H1 (cell line): ENCODE measurements around the gene SAMM50.

Source experiments
- EP300 ChIP-seq, 2 experiments: IDR thresholded peaks; 1 replicate in 1 of 2; 2 replicates in 1 of 2; pipeline ENCODE4 v1.6.1; 2011 to 2012; ENCODE audit warnings: low read depth in 2 of 2, low read length in 2 of 2, mild to moderate bottlenecking in 2 of 2, borderline replicate concordance in 1 of 2, inconsistent platforms in 1 of 2, moderate library complexity in 1 of 2
- EZH2 ChIP-seq: fragments of 200-600 bp; sonication (generic); IDR thresholded peaks from 2 replicates; pipeline ENCODE4 v1.7.1; 2012; ENCODE audit warnings: low read depth, mild to moderate bottlenecking, moderate library complexity, low read length, inconsistent platforms; ENCODE audit not compliant: severe bottlenecking
- POLR2A ChIP-seq, 2 experiments: IDR thresholded peaks; 1 replicate in 1 of 2; 2 replicates in 1 of 2; pipeline ENCODE4 v1.6.1; 2011; ENCODE audit warnings: low read depth in 2 of 2, low read length in 2 of 2, mild to moderate bottlenecking in 2 of 2; ENCODE audit errors: control extremely low read depth in 1 of 2
- POLR2AphosphoS5 ChIP-seq: IDR thresholded peaks from 2 replicates; pipeline ENCODE4 v1.6.1; 2011; ENCODE audit warnings: low read depth, low read length
- SP1 ChIP-seq: IDR thresholded peaks from 2 replicates; pipeline ENCODE4 v1.6.1; 2011; ENCODE audit warnings: low read depth, low read length
- TF ChIP-seq, protein P1 (sequence below): IDR thresholded peaks from 2 replicates; pipeline ENCODE4 v1.6.1; 2012; ENCODE audit warnings: inconsistent platforms

DNA sequence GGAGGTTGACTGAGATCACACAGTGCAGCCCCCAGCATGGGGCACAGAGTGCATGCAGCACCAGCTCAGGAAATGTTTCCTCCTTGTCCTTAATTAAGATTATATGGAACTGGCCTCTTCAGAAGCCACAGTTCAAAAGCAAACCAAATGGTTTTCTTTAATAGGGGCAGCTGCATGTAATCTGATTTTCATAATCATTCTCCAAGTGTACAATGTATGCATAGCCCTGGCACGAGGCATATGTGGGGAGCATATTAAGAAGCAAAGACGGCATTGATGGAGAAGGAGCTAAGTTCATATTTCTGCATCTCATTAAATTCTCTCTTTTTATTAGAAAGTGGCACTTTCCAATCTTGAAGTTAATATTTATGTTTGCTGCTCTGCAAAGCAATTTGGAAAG lies 59.0 kb downstream of the SAMM50 start:
- TF ChIP-seq EZH2 (no peak), POLR2A (IDR thresholded peaks at IDR 0.05; ENCODE audit: control extremely low read depth in 1 of 2, low read depth in 2 of 2, low read length in 2 of 2) (no peak), POLR2AphosphoS5 (no peak), EP300 (IDR thresholded peaks at IDR 0.05; ENCODE audit: borderline replicate concordance in 1 of 2, low read depth in 2 of 2, low read length in 2 of 2) (no peak), SP1 (no peak)
- TF ChIP-seq, protein P1, sequence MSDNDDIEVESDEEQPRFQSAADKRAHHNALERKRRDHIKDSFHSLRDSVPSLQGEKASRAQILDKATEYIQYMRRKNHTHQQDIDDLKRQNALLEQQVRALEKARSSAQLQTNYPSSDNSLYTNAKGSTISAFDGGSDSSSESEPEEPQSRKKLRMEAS = no peak
